Gastroesophageal sphincter (tissue), 3 donors: ENCODE measurements around the gene ATP5F1D.

ENCODE experiments used
- EP300 ChIP-seq: sonication (generic); formaldehyde crosslinking; IDR thresholded peaks from one replicate; pipeline ENCODE4 v1.6.1; 2017; ENCODE audit warnings: antibody characterized with exemption, mild to moderate bottlenecking
- POLR2A ChIP-seq, 2 donors: fragments of 450-650 bp; IDR thresholded peaks; one replicate each; pipeline ENCODE4 v1.6.1; 2017; ENCODE audit warnings: antibody characterized with exemption in 2 of 2, mild to moderate bottlenecking in 2 of 2, moderate library complexity in 1 of 2
- TF ChIP-seq, protein P1 (sequence below), 4 experiments: fragments of 200-600 bp in 2 of 4; fragments of 450-650 bp in 2 of 4; sonication (generic) in 1 of 4; IDR thresholded peaks; one replicate each; pipeline ENCODE4 v1.5.1; 2017 to 2019; ENCODE audit warnings: antibody characterized with exemption in 4 of 4, mild to moderate bottlenecking in 2 of 4, moderate library complexity in 2 of 4

GRCh38 chr19:1218751-1219567 is 22.6 kb upstream of the ATP5F1D start:
- TF ChIP-seq, protein P1, sequence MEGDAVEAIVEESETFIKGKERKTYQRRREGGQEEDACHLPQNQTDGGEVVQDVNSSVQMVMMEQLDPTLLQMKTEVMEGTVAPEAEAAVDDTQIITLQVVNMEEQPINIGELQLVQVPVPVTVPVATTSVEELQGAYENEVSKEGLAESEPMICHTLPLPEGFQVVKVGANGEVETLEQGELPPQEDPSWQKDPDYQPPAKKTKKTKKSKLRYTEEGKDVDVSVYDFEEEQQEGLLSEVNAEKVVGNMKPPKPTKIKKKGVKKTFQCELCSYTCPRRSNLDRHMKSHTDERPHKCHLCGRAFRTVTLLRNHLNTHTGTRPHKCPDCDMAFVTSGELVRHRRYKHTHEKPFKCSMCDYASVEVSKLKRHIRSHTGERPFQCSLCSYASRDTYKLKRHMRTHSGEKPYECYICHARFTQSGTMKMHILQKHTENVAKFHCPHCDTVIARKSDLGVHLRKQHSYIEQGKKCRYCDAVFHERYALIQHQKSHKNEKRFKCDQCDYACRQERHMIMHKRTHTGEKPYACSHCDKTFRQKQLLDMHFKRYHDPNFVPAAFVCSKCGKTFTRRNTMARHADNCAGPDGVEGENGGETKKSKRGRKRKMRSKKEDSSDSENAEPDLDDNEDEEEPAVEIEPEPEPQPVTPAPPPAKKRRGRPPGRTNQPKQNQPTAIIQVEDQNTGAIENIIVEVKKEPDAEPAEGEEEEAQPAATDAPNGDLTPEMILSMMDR (IDR thresholded peaks at IDR 0.05): no peak
- no peak for TF ChIP-seq POLR2A (IDR thresholded peaks at IDR 0.05)
- no peak for TF ChIP-seq EP300
